Measurements from ENCODE around the gene LRRN2. TPM values are rescaled to one million over a fixed set of nuclear protein-coding genes. Genes with fewer than 3 reads are reported as not detected.

The LRRN2 gene
- total RNA-seq, 1 experiment from 2014 or later, result 5.8 TPM

DNA sequence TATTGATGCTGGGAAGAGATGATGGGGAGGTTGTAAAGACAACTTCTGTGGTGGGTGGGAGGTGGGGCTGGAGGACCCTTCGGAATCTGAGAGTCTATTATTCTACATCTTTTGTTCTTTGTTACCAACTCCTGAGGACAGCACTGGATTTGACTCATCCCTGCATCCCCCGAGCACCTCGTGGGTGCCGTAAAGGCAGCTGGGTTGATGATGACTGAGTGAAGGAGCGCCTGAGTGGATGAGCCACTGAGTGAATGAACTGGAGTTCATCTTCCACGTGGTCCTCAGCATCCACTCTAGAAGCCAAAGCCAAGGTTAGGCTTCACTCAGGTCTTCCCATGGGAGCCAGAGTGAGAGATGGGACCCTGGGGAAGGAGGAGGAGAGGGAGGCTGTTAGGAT, 77.6 kb downstream of the LRRN2 start:
- Mint-ChIP-seq H3K36me3 (ENCODE audit: insufficient read depth in 1 of 3, low read depth in 3 of 3) (peaks cover 0 to 2% (median 0%) of the 10 kb centered on the region in 3 experiments; a peak in 2 of 7 replicates), H3K27me3 (ENCODE audit: low read depth) (peaks cover 22% of the 10 kb centered on the region), H3K4me1 (peaks cover 2 to 7% of the 10 kb centered on the region in 2 experiments), H3K9me3 (no peaks in the 10 kb centered on the region), H3K27ac (no peak overlapping the region), H3K4me3 (no peak overlapping the region)
- Histone ChIP-seq H3K27me3 (ENCODE audit: insufficient read depth, low read length) (no peaks in the 10 kb centered on the region), H3K79me1 (ENCODE audit: insufficient read depth, low read depth, low read length, poor library complexity, severe bottlenecking) (no peaks in the 10 kb centered on the region), H4K91ac (ENCODE audit: insufficient read length, low read depth, low read length) (no peak overlapping the region), H3K4me1 (ENCODE audit: insufficient read depth, low read length) (peaks cover 2% of the 10 kb centered on the region; the same call in 1 of the 2 replicates), H3K56ac (ENCODE audit: insufficient read length, low read depth, low read length) (no peak overlapping the region), H4K8ac (replicated peaks; ENCODE audit: insufficient read length, low read depth, low read length) (no peak overlapping the region), H2BK5ac (ENCODE audit: insufficient read length, low read length) (no peak overlapping the region), H2AFZ (ENCODE audit: low read length) (no peak overlapping the region), H2BK20ac (ENCODE audit: low read depth, low read length, poor library complexity, severe bottlenecking) (no peak overlapping the region), H3K23ac (ENCODE audit: insufficient read length, low read depth, low read length) (no peak overlapping the region), H3K9ac (ENCODE audit: extremely low read depth, insufficient read length, low read length) (no peak overlapping the region), H3K9me3 (ENCODE audit: control insufficient read depth, low read depth, low read length) (no peaks in the 10 kb centered on the region), H2BK15ac (ENCODE audit: low read depth, low read length) (no peak overlapping the region), H2AK5ac (ENCODE audit: insufficient read length, low read length) (no peak overlapping the region), H3T11ph (ENCODE audit: low read length) (no peak overlapping the region), H3K79me2 (ENCODE audit: insufficient read depth, low read length) (no peaks in the 10 kb centered on the region), H4K20me1 (ENCODE audit: control insufficient read depth, insufficient read depth, insufficient read length) (no peaks in the 10 kb centered on the region), H2BK12ac (ENCODE audit: insufficient read length, low read depth, low read length) (no peak overlapping the region), H3K23me2 (ENCODE audit: insufficient read length, low read depth, low read length, poor library complexity, severe bottlenecking) (no peaks in the 10 kb centered on the region), H3K27ac (ENCODE audit: insufficient read length, low read depth, low read length) (no peak overlapping the region), H2BK120ac (ENCODE audit: low read depth, low read length, poor library complexity, severe bottlenecking) (no peak overlapping the region), H3K4me2 (ENCODE audit: insufficient read depth, insufficient read length, low read length) (no peak overlapping the region), H3K18ac (ENCODE audit: insufficient read length, low read depth, low read length) (no peak overlapping the region), H3K14ac (ENCODE audit: insufficient read depth, low read length) (no peak overlapping the region), H3K4ac (ENCODE audit: low read depth, low read length) (no peak overlapping the region), H4K5ac (ENCODE audit: insufficient read length, low read depth, low read length) (no peak overlapping the region)
- WGBS (ENCODE audit: extremely low coverage, insufficient read length, low lambda C conversion rate), result no CpG with 5 or more reads among the region's 6 CpGs
- DNase-seq, result no peak
- TF ChIP-seq, protein P1, sequence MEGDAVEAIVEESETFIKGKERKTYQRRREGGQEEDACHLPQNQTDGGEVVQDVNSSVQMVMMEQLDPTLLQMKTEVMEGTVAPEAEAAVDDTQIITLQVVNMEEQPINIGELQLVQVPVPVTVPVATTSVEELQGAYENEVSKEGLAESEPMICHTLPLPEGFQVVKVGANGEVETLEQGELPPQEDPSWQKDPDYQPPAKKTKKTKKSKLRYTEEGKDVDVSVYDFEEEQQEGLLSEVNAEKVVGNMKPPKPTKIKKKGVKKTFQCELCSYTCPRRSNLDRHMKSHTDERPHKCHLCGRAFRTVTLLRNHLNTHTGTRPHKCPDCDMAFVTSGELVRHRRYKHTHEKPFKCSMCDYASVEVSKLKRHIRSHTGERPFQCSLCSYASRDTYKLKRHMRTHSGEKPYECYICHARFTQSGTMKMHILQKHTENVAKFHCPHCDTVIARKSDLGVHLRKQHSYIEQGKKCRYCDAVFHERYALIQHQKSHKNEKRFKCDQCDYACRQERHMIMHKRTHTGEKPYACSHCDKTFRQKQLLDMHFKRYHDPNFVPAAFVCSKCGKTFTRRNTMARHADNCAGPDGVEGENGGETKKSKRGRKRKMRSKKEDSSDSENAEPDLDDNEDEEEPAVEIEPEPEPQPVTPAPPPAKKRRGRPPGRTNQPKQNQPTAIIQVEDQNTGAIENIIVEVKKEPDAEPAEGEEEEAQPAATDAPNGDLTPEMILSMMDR (conservative IDR thresholded peaks at IDR 0.05), result no peak
